Natural killer cell (primary cell): ENCODE data around the gene PRDM16. TPM values are rescaled to one million over a fixed set of nuclear protein-coding genes. Genes with fewer than 3 reads are reported as not detected.

Experiments
- ATAC-seq, 3 donors: fragments of 150-1000 bp in 2 of 3; fragments of 200-7000 bp in 1 of 3; cut with Tn5 transposase; 1 replicate in 1 of 3; 2 replicates in 2 of 3; pipeline ENCODE4 v1.10.0; 2021; ENCODE audit warnings: mild to moderate bottlenecking in 2 of 3, moderate library complexity in 2 of 3
- DNase-seq, 2 donors: peaks; one replicate each; pipeline versions ENCODE4 v3.0.0 to v3.0.0-alpha.2; 2013 to 2021; ENCODE audit warnings: mixed read lengths in 1 of 2
- H3K27ac ChIP-seq: one replicate; pipeline ENCODE4 v1.5.1; 2013; ENCODE audit warnings: mild to moderate bottlenecking, low read length
- H3K27me3 ChIP-seq: one replicate; pipeline ENCODE4 v1.6.1; 2013; ENCODE audit warnings: low read length; ENCODE audit not compliant: control insufficient read depth, insufficient read depth
- H3K36me3 ChIP-seq: one replicate; pipeline ENCODE4 v1.6.1; 2013; ENCODE audit warnings: low read length; ENCODE audit not compliant: control insufficient read depth, insufficient read depth
- H3K4me1 ChIP-seq: one replicate; pipeline ENCODE4 v1.6.1; 2013; ENCODE audit warnings: low read length; ENCODE audit not compliant: control insufficient read depth, insufficient read depth
- H3K4me3 ChIP-seq: one replicate; pipeline ENCODE4 v1.5.1; 2013; ENCODE audit warnings: low read length
- H3K9me3 ChIP-seq: one replicate; pipeline ENCODE4 v1.6.1; 2013; ENCODE audit warnings: low read length; ENCODE audit not compliant: control insufficient read depth, insufficient read depth
- H3K27ac Mint-ChIP-seq, 2 donors: one replicate each; pipeline ENCODE4 v1.8.0; 2022; ENCODE audit warnings: mild to moderate bottlenecking in 2 of 2, mixed read lengths in 2 of 2, moderate library complexity in 1 of 2
- H3K27me3 Mint-ChIP-seq, 2 donors: one replicate each; pipeline ENCODE4 v1.8.0; 2022; ENCODE audit warnings: low read depth in 2 of 2, mixed read lengths in 2 of 2
- H3K36me3 Mint-ChIP-seq: one replicate; pipeline ENCODE4 v1.8.0; 2022; ENCODE audit warnings: mixed read lengths
- H3K4me1 Mint-ChIP-seq, 2 donors: one replicate each; pipeline ENCODE4 v1.8.0; 2022; ENCODE audit warnings: mixed read lengths in 2 of 2
- H3K4me3 Mint-ChIP-seq: one replicate; pipeline ENCODE4 v1.8.0; 2022; ENCODE audit warnings: mild to moderate bottlenecking, moderate library complexity, mixed read lengths
- H3K9me3 Mint-ChIP-seq, 2 donors: one replicate each; pipeline ENCODE4 v1.8.0; 2022; ENCODE audit warnings: mixed read lengths in 2 of 2
- WGBS: methylation state at CpG from one replicate; pipeline ENCODE4 v1.1.7; 2013; ENCODE audit warnings: missing lambda C conversion rate; ENCODE audit not compliant: insufficient coverage; 5-methylcytosine and 5-hydroxymethylcytosine counted together
- intact Hi-C: fragments of 100-400 bp; cut with micrococcal nuclease; formaldehyde crosslinking; loops from one replicate; pipeline ENCODE4 v1.14.2; 2022
- total RNA-seq, 4 donors: library from RNA; stranded (reverse); fragments of 120-200 nt in 1 of 4; gene quantifications; one replicate each; pipeline versions ENCODE4 v1.2.3 to v1.2.4, GENCODE V29; 2013 to 2022
- TF ChIP-seq, protein P1 (sequence below): fragments of 200-600 bp; IDR thresholded peaks from one replicate; pipeline ENCODE4 v1.8.0; 2022; ENCODE audit warnings: antibody characterized with exemption

PRDM16 gene
- total RNA-seq, 3 donors from 2014 or later (not counting 1 experiment from before 2014, with no cell fraction given): 0.25 to 0.64 TPM; not detected in 1

DNA sequence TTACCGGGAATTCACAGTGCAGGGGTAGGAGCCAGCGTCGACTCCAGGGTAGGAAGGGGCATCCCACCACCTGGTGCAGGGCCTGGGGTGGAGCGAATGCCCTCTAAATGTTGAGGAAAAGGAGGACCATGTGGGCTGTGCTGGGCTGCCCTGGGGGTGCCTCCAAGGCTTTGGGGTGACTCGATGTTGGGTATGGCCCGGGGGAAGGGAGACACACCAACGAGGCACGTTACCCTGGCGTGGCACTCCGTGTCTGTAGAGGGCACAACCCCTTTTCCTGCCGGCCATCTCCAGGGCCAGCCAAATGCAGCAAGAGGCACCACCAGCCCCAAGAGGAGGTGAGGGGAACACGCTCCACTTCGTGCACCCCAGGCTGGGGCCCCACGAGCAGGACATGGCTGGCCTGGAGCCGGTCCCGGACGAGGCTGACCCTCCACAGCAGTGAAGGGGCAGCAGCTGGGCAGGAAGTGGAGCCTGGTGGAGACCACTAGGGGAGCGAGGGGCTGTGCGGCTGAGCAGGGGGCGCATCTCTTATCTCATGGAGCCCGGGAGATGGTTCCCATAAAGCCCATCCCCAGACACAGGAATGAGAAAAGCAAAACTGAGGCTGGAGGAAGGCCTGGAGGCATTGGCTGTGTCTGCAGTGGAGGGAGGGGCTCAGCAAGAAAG is 36.5 kb upstream of the PRDM16 start:
- no peak for DNase-seq
- H3K9me3 Mint-ChIP-seq: no peaks in the 10 kb centered on the region
- no peaks in the 10 kb centered on the region for H3K36me3 Mint-ChIP-seq
- no peak overlapping the region for H3K27ac Mint-ChIP-seq
- Histone ChIP-seq H3K4me1 (no peaks in the 10 kb centered on the region), H3K9me3 (no peaks in the 10 kb centered on the region), H3K27me3 (no peaks in the 10 kb centered on the region), H3K27ac (no peak overlapping the region), H3K36me3 (no peaks in the 10 kb centered on the region), H3K4me3 (no peak overlapping the region)
- intact Hi-C loops: no loop called here
- TF ChIP-seq, protein P1, sequence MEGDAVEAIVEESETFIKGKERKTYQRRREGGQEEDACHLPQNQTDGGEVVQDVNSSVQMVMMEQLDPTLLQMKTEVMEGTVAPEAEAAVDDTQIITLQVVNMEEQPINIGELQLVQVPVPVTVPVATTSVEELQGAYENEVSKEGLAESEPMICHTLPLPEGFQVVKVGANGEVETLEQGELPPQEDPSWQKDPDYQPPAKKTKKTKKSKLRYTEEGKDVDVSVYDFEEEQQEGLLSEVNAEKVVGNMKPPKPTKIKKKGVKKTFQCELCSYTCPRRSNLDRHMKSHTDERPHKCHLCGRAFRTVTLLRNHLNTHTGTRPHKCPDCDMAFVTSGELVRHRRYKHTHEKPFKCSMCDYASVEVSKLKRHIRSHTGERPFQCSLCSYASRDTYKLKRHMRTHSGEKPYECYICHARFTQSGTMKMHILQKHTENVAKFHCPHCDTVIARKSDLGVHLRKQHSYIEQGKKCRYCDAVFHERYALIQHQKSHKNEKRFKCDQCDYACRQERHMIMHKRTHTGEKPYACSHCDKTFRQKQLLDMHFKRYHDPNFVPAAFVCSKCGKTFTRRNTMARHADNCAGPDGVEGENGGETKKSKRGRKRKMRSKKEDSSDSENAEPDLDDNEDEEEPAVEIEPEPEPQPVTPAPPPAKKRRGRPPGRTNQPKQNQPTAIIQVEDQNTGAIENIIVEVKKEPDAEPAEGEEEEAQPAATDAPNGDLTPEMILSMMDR: no peak
- WGBS: 87% methylated on average over 21 of the region's 21 CpGs
- no peak for ATAC-seq
- no peaks in the 10 kb centered on the region for H3K27me3 Mint-ChIP-seq
- no peak overlapping the region for H3K4me3 Mint-ChIP-seq
- H3K4me1 Mint-ChIP-seq: no peaks in the 10 kb centered on the region

- no peaks in the 10 kb centered on the region for H3K4me1 ChIP-seq
- no peaks in the 10 kb centered on the region for H3K27me3 Mint-ChIP-seq
- WGBS: 69% methylated on average over 18 of the region's 25 CpGs
- intact Hi-C loops: no loop called here
- TF ChIP-seq, protein P1: no peak
- H3K9me3 Mint-ChIP-seq: no peaks in the 10 kb centered on the region
- H3K4me1 Mint-ChIP-seq: no peaks in the 10 kb centered on the region
- ATAC-seq (peak in 1 of 3 donors; percentile 32), DNase-seq (peak in 1 of 2 donors; percentile 81)
- H3K27ac Mint-ChIP-seq: no peak overlapping the region
- no peak overlapping the region for H3K4me3 ChIP-seq
- no peaks in the 10 kb centered on the region for H3K9me3 ChIP-seq
- no peak overlapping the region for H3K4me3 Mint-ChIP-seq
- no peak overlapping the region for H3K27ac ChIP-seq
- no peaks in the 10 kb centered on the region for H3K36me3 ChIP-seq
- no peaks in the 10 kb centered on the region for H3K27me3 ChIP-seq
- H3K36me3 Mint-ChIP-seq: no peaks in the 10 kb centered on the region
Measured at GRCh38 chr1:3033040-3033789, 35.8 kb upstream of the PRDM16 start.

- Mint-ChIP-seq H3K4me1 (no peaks in the 10 kb centered on the region), H3K27ac (no peak overlapping the region), H3K27me3 (no peaks in the 10 kb centered on the region), H3K36me3 (no peaks in the 10 kb centered on the region), H3K9me3 (no peaks in the 10 kb centered on the region), H3K4me3 (no peak overlapping the region)
- Histone ChIP-seq H3K9me3 (no peaks in the 10 kb centered on the region), H3K36me3 (no peaks in the 10 kb centered on the region), H3K27me3 (no peaks in the 10 kb centered on the region), H3K4me3 (no peak overlapping the region), H3K4me1 (no peaks in the 10 kb centered on the region), H3K27ac (no peak overlapping the region)
- TF ChIP-seq, protein P1: no peak
- no peak for ATAC-seq
- intact Hi-C loops: no loop called here
- 83% methylated on average over 4 of the region's 4 CpGs for WGBS
- DNase-seq: no peak
Measured at GRCh38 chr1:3033790-3034090, 35.3 kb upstream of the PRDM16 start.
